IMR-90 (cell line): Measurements from ENCODE around the gene ACSM4.
"Not testable (repeated sequence)": the region's sequence is repeated elsewhere in the genome, so short reads cannot be mapped to it uniquely, and the experiment has no call there.

Experiments used
- POLR2A ChIP-seq: IDR thresholded peaks from 2 replicates; pipeline ENCODE4 v1.6.1; 2012; ENCODE audit warnings: mild to moderate bottlenecking, low read depth, low read length
- RCOR1 ChIP-seq: IDR thresholded peaks from 2 replicates; pipeline ENCODE4 v1.6.1; 2012; ENCODE audit warnings: mild to moderate bottlenecking, low read length, improper control_type of control experiment; ENCODE audit not compliant: insufficient replicate concordance
- TF ChIP-seq, protein P1 (sequence below): conservative IDR thresholded peaks from 2 replicates; pipeline ENCODE4 v1.5.1; 2012; ENCODE audit warnings: mild to moderate bottlenecking, low read depth, low read length, improper control_type of control experiment

GRCh38 chr12:7290588-7290987 is 13.3 kb upstream of the ACSM4 start:
- TF ChIP-seq, protein P1, sequence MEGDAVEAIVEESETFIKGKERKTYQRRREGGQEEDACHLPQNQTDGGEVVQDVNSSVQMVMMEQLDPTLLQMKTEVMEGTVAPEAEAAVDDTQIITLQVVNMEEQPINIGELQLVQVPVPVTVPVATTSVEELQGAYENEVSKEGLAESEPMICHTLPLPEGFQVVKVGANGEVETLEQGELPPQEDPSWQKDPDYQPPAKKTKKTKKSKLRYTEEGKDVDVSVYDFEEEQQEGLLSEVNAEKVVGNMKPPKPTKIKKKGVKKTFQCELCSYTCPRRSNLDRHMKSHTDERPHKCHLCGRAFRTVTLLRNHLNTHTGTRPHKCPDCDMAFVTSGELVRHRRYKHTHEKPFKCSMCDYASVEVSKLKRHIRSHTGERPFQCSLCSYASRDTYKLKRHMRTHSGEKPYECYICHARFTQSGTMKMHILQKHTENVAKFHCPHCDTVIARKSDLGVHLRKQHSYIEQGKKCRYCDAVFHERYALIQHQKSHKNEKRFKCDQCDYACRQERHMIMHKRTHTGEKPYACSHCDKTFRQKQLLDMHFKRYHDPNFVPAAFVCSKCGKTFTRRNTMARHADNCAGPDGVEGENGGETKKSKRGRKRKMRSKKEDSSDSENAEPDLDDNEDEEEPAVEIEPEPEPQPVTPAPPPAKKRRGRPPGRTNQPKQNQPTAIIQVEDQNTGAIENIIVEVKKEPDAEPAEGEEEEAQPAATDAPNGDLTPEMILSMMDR = not testable (repeated sequence)
- not testable (repeated sequence) for TF ChIP-seq POLR2A, RCOR1
